ENCODE results near the gene BAZ2B. TPM values are rescaled to one million over a fixed set of nuclear protein-coding genes. Genes with fewer than 3 reads are reported as not detected.

Gene BAZ2B
- total and polyA plus RNA-seq, 2 of the 13 experiments (the other 11 are each of a cell fraction or from before 2014, with no cell fraction given): 14.0 to 15.1 TPM

- intact Hi-C loops (cut with micrococcal nuclease; ENCODE audit: unreplicated experiment): no loop called here
- peaks cover 0 to 8% of the 10 kb centered on the region in 2 experiments; a peak in 2 of 5 replicates for H3K36me3 ChIP-seq (replicated peaks in 1 of 2; ENCODE audit: control insufficient read depth in 1 of 2, insufficient read depth in 2 of 2, low read length in 2 of 2)
Observed at GRCh38 chr2:159445307-159445706, 171.0 kb downstream of the BAZ2B start.

DNA sequence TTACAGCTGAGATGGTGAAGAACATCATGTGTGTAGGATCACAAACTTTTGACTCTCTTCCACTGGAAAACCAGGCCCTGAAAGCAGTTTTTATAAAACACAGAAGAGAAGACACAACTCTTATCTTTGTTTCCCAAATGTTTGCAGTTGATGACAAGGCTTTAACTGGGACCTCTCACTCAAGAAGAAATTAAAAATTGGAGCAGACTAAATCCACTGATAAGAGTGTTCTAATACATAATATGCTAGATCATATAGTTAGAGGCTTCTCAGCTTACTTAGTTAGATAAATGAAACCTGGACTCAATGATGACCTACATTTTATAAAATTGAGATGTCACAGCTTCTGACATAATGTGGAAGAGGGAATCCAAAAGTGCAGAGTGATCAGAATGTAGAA, 171.6 kb downstream of the BAZ2B start:
- CTCF ChIA-PET (ENCODE audit: low intra/inter-chr PET ratio, low total read pairs): no interaction called here
- in situ Hi-C loops (cut with HindIII; ENCODE audit: extremely low pct_ligation_motif_present, low pct_unique_long_range_greater_than_20kb): no loop called here
- DNase-seq (ENCODE audit: low spot score): no peak
- Histone ChIP-seq H4K20me1 (ENCODE audit: insufficient read depth, low read length) (no peaks in the 10 kb centered on the region), H3K4me1 (ENCODE audit: insufficient read depth, low read length) (no peaks in the 10 kb centered on the region), H3K9ac (ENCODE audit: insufficient read depth, low read depth, low read length) (no peak overlapping the region), H3K36me3 (replicated peaks in 1 of 2; ENCODE audit: control insufficient read depth in 1 of 2, insufficient read depth in 2 of 2, low read length in 2 of 2) (peaks cover 0 to 8% of the 10 kb centered on the region in 2 experiments; a peak in 2 of 5 replicates), H3K27ac (ENCODE audit: extremely low read length, insufficient read depth, low read length) (no peak overlapping the region), H3K27me3 (ENCODE audit: control insufficient read depth in 1 of 2, insufficient read depth in 2 of 2, low read length in 2 of 2) (no peaks in the 10 kb centered on the region), H3K79me2 (ENCODE audit: insufficient read depth, low read length) (no peaks in the 10 kb centered on the region), H3K4me2 (ENCODE audit: low read depth, low read length) (no peak overlapping the region), H3K4me3 (replicated peaks in 1 of 3; ENCODE audit: insufficient read depth in 1 of 3, low read depth in 2 of 3, low read length in 3 of 3) (no peak overlapping the region), H3K9me3 (ENCODE audit: low read length) (no peaks in the 10 kb centered on the region), H2AFZ (ENCODE audit: low read length) (no peak overlapping the region)
- no peak for FAIRE-seq
- no TSS peak for BruUV-seq (replicated peaks)
- intact Hi-C loops (cut with micrococcal nuclease; ENCODE audit: unreplicated experiment): no loop called here
- POLR2A ChIA-PET: no interaction called here
- ATAC-seq: no peak
- TF ChIP-seq ZNF292 (CRISPR knock-in tag; IDR thresholded peaks at IDR 0.05; ENCODE audit: borderline replicate concordance, low read depth) (no peak), ZNF614 (CRISPR knock-in tag; IDR thresholded peaks at IDR 0.05; ENCODE audit: borderline replicate concordance) (no peak), HNRNPH1 (optimal IDR thresholded peaks at IDR 0.05; ENCODE audit: low read depth, low read length) (no peak), ZNF737 (CRISPR knock-in tag; IDR thresholded peaks at IDR 0.05; ENCODE audit: borderline replicate concordance) (no peak), ZNF207 (IDR thresholded peaks at IDR 0.05; ENCODE audit: borderline replicate concordance) (no peak), NKX3-1 (CRISPR knock-in tag; IDR thresholded peaks at IDR 0.05) (no peak), ZNF274 (CRISPR knock-in tag; IDR thresholded peaks at IDR 0.05) (no peak), SOX6 (IDR thresholded peaks at IDR 0.05) (no peak), SOX6 (CRISPR knock-in tag; IDR thresholded peaks at IDR 0.05) (no peak)
- TF ChIP-seq, protein P1, sequence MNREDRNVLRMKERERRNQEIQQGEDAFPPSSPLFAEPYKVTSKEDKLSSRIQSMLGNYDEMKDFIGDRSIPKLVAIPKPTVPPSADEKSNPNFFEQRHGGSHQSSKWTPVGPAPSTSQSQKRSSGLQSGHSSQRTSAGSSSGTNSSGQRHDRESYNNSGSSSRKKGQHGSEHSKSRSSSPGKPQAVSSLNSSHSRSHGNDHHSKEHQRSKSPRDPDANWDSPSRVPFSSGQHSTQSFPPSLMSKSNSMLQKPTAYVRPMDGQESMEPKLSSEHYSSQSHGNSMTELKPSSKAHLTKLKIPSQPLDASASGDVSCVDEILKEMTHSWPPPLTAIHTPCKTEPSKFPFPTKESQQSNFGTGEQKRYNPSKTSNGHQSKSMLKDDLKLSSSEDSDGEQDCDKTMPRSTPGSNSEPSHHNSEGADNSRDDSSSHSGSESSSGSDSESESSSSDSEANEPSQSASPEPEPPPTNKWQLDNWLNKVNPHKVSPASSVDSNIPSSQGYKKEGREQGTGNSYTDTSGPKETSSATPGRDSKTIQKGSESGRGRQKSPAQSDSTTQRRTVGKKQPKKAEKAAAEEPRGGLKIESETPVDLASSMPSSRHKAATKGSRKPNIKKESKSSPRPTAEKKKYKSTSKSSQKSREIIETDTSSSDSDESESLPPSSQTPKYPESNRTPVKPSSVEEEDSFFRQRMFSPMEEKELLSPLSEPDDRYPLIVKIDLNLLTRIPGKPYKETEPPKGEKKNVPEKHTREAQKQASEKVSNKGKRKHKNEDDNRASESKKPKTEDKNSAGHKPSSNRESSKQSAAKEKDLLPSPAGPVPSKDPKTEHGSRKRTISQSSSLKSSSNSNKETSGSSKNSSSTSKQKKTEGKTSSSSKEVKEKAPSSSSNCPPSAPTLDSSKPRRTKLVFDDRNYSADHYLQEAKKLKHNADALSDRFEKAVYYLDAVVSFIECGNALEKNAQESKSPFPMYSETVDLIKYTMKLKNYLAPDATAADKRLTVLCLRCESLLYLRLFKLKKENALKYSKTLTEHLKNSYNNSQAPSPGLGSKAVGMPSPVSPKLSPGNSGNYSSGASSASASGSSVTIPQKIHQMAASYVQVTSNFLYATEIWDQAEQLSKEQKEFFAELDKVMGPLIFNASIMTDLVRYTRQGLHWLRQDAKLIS (CRISPR knock-in tag; IDR thresholded peaks at IDR 0.05): no peak

More at GRCh38 chr2:159445307-159445706, 171.0 kb downstream of the BAZ2B start:
- Histone ChIP-seq H3K9ac (ENCODE audit: insufficient read depth, low read depth, low read length) (no peak overlapping the region), H3K79me2 (ENCODE audit: insufficient read depth, low read length) (no peaks in the 10 kb centered on the region), H3K4me2 (ENCODE audit: low read depth, low read length) (no peak overlapping the region), H2AFZ (ENCODE audit: low read length) (no peak overlapping the region), H3K27me3 (ENCODE audit: control insufficient read depth in 1 of 2, insufficient read depth in 2 of 2, low read length in 2 of 2) (no peaks in the 10 kb centered on the region), H4K20me1 (ENCODE audit: insufficient read depth, low read length) (no peaks in the 10 kb centered on the region), H3K9me3 (ENCODE audit: low read length) (no peaks in the 10 kb centered on the region), H3K4me1 (ENCODE audit: insufficient read depth, low read length) (no peaks in the 10 kb centered on the region), H3K27ac (ENCODE audit: extremely low read length, insufficient read depth, low read length) (no peak overlapping the region), H3K4me3 (replicated peaks in 1 of 3; ENCODE audit: insufficient read depth in 1 of 3, low read depth in 2 of 3, low read length in 3 of 3) (no peak overlapping the region)
- no TSS peak for BruUV-seq (replicated peaks)
- CTCF ChIA-PET (ENCODE audit: low intra/inter-chr PET ratio, low total read pairs): no interaction called here
- TF ChIP-seq BRCA1 (CRISPR knock-in tag; IDR thresholded peaks at IDR 0.05): no peak
- TF ChIP-seq, protein P2, sequence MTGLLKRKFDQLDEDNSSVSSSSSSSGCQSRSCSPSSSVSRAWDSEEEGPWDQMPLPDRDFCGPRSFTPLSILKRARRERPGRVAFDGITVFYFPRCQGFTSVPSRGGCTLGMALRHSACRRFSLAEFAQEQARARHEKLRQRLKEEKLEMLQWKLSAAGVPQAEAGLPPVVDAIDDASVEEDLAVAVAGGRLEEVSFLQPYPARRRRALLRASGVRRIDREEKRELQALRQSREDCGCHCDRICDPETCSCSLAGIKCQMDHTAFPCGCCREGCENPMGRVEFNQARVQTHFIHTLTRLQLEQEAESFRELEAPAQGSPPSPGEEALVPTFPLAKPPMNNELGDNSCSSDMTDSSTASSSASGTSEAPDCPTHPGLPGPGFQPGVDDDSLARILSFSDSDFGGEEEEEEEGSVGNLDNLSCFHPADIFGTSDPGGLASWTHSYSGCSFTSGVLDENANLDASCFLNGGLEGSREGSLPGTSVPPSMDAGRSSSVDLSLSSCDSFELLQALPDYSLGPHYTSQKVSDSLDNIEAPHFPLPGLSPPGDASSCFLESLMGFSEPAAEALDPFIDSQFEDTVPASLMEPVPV (CRISPR knock-in tag; IDR thresholded peaks at IDR 0.05): no peak
- TF ChIP-seq, protein P3, sequence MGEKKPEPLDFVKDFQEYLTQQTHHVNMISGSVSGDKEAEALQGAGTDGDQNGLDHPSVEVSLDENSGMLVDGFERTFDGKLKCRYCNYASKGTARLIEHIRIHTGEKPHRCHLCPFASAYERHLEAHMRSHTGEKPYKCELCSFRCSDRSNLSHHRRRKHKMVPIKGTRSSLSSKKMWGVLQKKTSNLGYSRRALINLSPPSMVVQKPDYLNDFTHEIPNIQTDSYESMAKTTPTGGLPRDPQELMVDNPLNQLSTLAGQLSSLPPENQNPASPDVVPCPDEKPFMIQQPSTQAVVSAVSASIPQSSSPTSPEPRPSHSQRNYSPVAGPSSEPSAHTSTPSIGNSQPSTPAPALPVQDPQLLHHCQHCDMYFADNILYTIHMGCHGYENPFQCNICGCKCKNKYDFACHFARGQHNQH (CRISPR knock-in tag; IDR thresholded peaks at IDR 0.05): no peak
- DNase-seq (ENCODE audit: low spot score): no peak
- in situ Hi-C loops (cut with HindIII; ENCODE audit: extremely low pct_ligation_motif_present, low pct_unique_long_range_greater_than_20kb): no loop called here
- ATAC-seq: no peak
- FAIRE-seq: no peak
- POLR2A ChIA-PET: no interaction called here
